Sigmoid colon (tissue), 4 donors: ENCODE measurements around the gene CD80.

Source experiments
- EP300 ChIP-seq, 4 donors: sonication (generic); formaldehyde crosslinking; IDR thresholded peaks; one replicate each; pipeline ENCODE4 v1.6.1; 2017; ENCODE audit warnings: antibody characterized with exemption in 4 of 4
- POLR2A ChIP-seq, 2 donors: fragments of 450-650 bp; IDR thresholded peaks; one replicate each; pipeline ENCODE4 v1.6.1; 2016; ENCODE audit warnings: antibody characterized with exemption in 2 of 2, mild to moderate bottlenecking in 2 of 2, moderate library complexity in 2 of 2
- POLR2AphosphoS5 ChIP-seq, 4 donors: sonication (generic); formaldehyde crosslinking; IDR thresholded peaks; one replicate each; pipeline ENCODE4 v1.6.1; 2017; ENCODE audit warnings: antibody characterized with exemption in 4 of 4
- TF ChIP-seq, protein P1 (sequence below), 4 experiments: fragments of 450-650 bp in 3 of 4; fragments of 200-600 bp in 1 of 4; IDR thresholded peaks; one replicate each; pipeline ENCODE4 v1.5.1; 2016 to 2019; ENCODE audit warnings: antibody characterized with exemption in 4 of 4, mild to moderate bottlenecking in 3 of 4, moderate library complexity in 2 of 4

GRCh38 chr3:119529883-119530282 lies 29.5 kb downstream of the CD80 start:
- TF ChIP-seq, protein P1, sequence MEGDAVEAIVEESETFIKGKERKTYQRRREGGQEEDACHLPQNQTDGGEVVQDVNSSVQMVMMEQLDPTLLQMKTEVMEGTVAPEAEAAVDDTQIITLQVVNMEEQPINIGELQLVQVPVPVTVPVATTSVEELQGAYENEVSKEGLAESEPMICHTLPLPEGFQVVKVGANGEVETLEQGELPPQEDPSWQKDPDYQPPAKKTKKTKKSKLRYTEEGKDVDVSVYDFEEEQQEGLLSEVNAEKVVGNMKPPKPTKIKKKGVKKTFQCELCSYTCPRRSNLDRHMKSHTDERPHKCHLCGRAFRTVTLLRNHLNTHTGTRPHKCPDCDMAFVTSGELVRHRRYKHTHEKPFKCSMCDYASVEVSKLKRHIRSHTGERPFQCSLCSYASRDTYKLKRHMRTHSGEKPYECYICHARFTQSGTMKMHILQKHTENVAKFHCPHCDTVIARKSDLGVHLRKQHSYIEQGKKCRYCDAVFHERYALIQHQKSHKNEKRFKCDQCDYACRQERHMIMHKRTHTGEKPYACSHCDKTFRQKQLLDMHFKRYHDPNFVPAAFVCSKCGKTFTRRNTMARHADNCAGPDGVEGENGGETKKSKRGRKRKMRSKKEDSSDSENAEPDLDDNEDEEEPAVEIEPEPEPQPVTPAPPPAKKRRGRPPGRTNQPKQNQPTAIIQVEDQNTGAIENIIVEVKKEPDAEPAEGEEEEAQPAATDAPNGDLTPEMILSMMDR (IDR thresholded peaks at IDR 0.05) = no peak
- TF ChIP-seq POLR2A (IDR thresholded peaks at IDR 0.05) (no peak), EP300 (IDR thresholded peaks at IDR 0.05) (no peak), POLR2AphosphoS5 (IDR thresholded peaks at IDR 0.05) (no peak)
